Gastroesophageal sphincter (tissue), 4 donors: ENCODE measurements around the gene FXYD7. TPM values are rescaled to one million over a fixed set of nuclear protein-coding genes. Genes with fewer than 3 reads are reported as not detected.

ENCODE experiments used
- ATAC-seq: fragments of 150-250 bp; one replicate; pipeline ENCODE4 v1.9.1; 2016; ENCODE audit warnings: mild to moderate bottlenecking, moderate library complexity
- H3K27ac ChIP-seq, 4 donors: fragments of 200-600 bp; sonication (generic) in 3 of 4; 1 replicate in 3 of 4; 2 replicates in 1 of 4; pipeline ENCODE4 v1.5.1; 2016 to 2019
- H3K27me3 ChIP-seq: fragments of 200-600 bp; sonication (generic); one replicate; pipeline ENCODE4 v1.5.1; 2019
- H3K36me3 ChIP-seq, 2 donors: fragments of 200-600 bp; sonication (generic); one replicate each; pipeline ENCODE4 v1.5.1; 2019; ENCODE audit warnings: control low read depth in 1 of 2
- H3K4me1 ChIP-seq, 3 donors: fragments of 200-600 bp; sonication (generic); 1 replicate in 2 of 3; 2 replicates in 1 of 3; pipeline ENCODE4 v1.5.1; 2016 to 2019; ENCODE audit warnings: control low read depth in 2 of 3
- H3K4me3 ChIP-seq, 2 donors: fragments of 200-600 bp; sonication (generic); one replicate each; pipeline ENCODE4 v1.5.1; 2019; ENCODE audit warnings: mild to moderate bottlenecking in 1 of 2, moderate library complexity in 1 of 2
- H3K9me3 ChIP-seq, 3 donors: fragments of 200-600 bp; sonication (generic); one replicate each; pipeline ENCODE4 v1.5.1; 2017 to 2019; ENCODE audit warnings: control low read depth in 2 of 3
- EP300 ChIP-seq: sonication (generic); formaldehyde crosslinking; IDR thresholded peaks from one replicate; pipeline ENCODE4 v1.6.1; 2017; ENCODE audit warnings: antibody characterized with exemption, mild to moderate bottlenecking
- POLR2A ChIP-seq, 2 donors: fragments of 450-650 bp; IDR thresholded peaks; one replicate each; pipeline ENCODE4 v1.6.1; 2017; ENCODE audit warnings: antibody characterized with exemption in 2 of 2, mild to moderate bottlenecking in 2 of 2, moderate library complexity in 1 of 2
- POLR2AphosphoS5 ChIP-seq: sonication (generic); formaldehyde crosslinking; IDR thresholded peaks from one replicate; pipeline ENCODE4 v1.6.1; 2017; ENCODE audit warnings: antibody characterized with exemption
- whole genome bisulfite sequencing, 2 donors: methylation state at CpG; one replicate each; pipeline ENCODE4 v1.1.5; 2018; ENCODE audit warnings: low coverage in 1 of 2; 5-methylcytosine and 5-hydroxymethylcytosine counted together
- small RNA-seq, 4 donors: library from RNA; depleted of rRNA; stranded (forward); fragments of <200 nt; gene quantifications; one replicate each; pipeline ENCODE3, GENCODE V24; 2016
- total RNA-seq, 4 donors: library from RNA; depleted of rRNA; stranded (reverse); fragments of >200 nt; gene quantifications; one replicate each; pipeline ENCODE4 v1.1.0, GENCODE V29; 2016
- TF ChIP-seq, protein P1 (sequence below), 4 experiments: fragments of 200-600 bp in 2 of 4; fragments of 450-650 bp in 2 of 4; sonication (generic) in 1 of 4; IDR thresholded peaks; one replicate each; pipeline ENCODE4 v1.5.1; 2017 to 2019; ENCODE audit warnings: antibody characterized with exemption in 4 of 4, mild to moderate bottlenecking in 2 of 4, moderate library complexity in 2 of 4

FXYD7 gene
- total RNA-seq, 4 donors from 2014 or later = not detected

DNA sequence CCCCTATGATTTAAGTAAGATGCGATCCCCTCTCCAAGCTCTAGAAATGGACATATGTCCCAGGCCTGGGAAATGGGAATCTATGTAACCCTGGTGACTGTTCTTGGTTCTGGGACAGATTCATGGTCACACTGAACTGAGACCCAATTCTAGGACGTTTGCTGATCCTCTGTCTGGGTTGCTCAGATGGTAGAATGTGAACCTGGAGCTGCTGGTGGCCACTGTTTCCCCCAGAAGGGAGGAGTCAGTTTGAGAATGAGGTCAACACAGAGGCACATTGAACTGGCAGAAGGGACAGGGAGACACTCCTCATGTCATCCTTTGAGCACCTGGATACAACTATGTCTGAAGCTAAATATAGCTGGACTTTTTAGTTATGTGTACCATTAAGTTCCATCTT is 56.4 kb downstream of the FXYD7 start:
- no peaks in the 10 kb centered on the region for H3K4me1 ChIP-seq
- TF ChIP-seq, protein P1, sequence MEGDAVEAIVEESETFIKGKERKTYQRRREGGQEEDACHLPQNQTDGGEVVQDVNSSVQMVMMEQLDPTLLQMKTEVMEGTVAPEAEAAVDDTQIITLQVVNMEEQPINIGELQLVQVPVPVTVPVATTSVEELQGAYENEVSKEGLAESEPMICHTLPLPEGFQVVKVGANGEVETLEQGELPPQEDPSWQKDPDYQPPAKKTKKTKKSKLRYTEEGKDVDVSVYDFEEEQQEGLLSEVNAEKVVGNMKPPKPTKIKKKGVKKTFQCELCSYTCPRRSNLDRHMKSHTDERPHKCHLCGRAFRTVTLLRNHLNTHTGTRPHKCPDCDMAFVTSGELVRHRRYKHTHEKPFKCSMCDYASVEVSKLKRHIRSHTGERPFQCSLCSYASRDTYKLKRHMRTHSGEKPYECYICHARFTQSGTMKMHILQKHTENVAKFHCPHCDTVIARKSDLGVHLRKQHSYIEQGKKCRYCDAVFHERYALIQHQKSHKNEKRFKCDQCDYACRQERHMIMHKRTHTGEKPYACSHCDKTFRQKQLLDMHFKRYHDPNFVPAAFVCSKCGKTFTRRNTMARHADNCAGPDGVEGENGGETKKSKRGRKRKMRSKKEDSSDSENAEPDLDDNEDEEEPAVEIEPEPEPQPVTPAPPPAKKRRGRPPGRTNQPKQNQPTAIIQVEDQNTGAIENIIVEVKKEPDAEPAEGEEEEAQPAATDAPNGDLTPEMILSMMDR (IDR thresholded peaks at IDR 0.05) = no peak
- TF ChIP-seq POLR2A (IDR thresholded peaks at IDR 0.05) = no peak
- TF ChIP-seq POLR2AphosphoS5 = no peak
- TF ChIP-seq EP300 = no peak
- no peak overlapping the region for H3K4me3 ChIP-seq
- peaks cover 39% of the 10 kb centered on the region for H3K27me3 ChIP-seq
- H3K36me3 ChIP-seq = no peaks in the 10 kb centered on the region
- ATAC-seq = no peak
- WGBS, 2 donors = 60 to 71% methylated on average over 1 to 2 of the region's 2 CpGs
- H3K27ac ChIP-seq = no peak overlapping the region
- no peaks in the 10 kb centered on the region for H3K9me3 ChIP-seq

DNA sequence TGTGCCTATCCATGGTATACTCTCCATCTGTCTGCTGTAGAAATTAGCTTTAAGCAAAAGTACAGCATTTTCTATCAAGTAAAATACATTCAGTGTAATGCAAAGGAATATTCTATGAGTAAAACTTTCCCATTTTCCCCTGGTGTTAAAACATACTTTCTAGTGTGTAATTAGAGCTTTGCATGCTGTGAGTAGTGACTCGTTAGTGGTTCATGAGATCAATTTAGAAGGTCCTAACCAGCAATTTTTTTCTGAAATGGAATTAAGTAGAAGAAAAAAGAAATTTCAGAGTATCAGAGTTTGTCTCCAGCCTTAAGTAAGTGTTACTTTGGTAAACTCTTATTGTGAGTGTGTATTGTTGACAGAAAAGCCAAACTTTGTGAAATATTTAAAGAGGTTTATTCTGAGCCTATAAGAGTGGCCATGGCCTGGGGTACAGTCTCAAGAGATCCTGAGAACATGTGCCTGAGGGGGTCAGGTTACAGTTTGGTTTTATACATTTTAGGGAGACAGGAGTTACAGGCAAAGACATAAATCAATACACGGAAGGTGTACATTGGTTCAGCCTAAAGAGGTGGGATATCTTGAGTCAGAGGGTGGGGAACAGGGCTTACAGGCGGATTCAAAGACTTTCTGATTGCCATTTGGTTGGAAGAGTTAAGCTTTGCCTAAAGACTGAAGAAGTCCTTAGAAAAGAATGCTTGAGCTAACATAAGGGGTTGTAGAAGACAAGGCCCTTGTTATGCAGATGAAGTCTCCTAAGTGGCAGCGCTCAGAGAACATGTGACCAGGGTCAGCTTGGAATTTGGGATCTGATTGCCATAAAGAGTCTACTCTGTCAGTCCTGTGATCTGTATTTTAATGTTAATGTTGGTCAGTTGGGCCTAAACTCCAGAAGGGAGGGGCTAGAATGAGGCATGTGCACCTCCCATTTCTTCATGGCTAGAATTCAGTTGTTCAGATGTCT is 60.0 kb downstream of the FXYD7 start:
- Histone ChIP-seq H3K9me3 (no peaks in the 10 kb centered on the region), H3K27ac (no peak overlapping the region), H3K4me3 (no peak overlapping the region), H3K4me1 (no peaks in the 10 kb centered on the region), H3K36me3 (no peaks in the 10 kb centered on the region), H3K27me3 (peaks cover 29% of the 10 kb centered on the region)
- TF ChIP-seq POLR2AphosphoS5 = no peak
- TF ChIP-seq EP300 = no peak
- TF ChIP-seq, protein P1 (IDR thresholded peaks at IDR 0.05) = no peak
- no peak for TF ChIP-seq POLR2A (IDR thresholded peaks at IDR 0.05)
- ATAC-seq = no peak
- WGBS, 2 donors = 58 to 74% methylated on average over 3 to 4 of the region's 4 CpGs

Small RNA genes within 50 kb of the gene (small RNA-seq; reads per million reads assigned to genes)
- gene AC020907.2 = 0 reads per million in 4 donors

Other genes starting within 250 kb of the FXYD7 start
- gene ZNF30, start 216.4 kb upstream of the FXYD7 start, total RNA-seq = 1 to 10 TPM in 3 of 4 donors, under 1 TPM in 1; 0.94 to 2.8 (median 2.4) TPM
- gene ZNF792, start 179.0 kb upstream of the FXYD7 start, total RNA-seq = 10 to 100 TPM in 1 of 4 donors, 1 to 10 TPM in 3; 6.5 to 10.2 (median 7.3) TPM
- gene GRAMD1A, start 142.9 kb upstream of the FXYD7 start, total RNA-seq = 10 to 100 TPM; 22.0 to 40.0 (median 35.9) TPM
- 10 to 100 TPM in 2 of 4 donors, 1 to 10 TPM in 2; 5.3 to 13.2 (median 9.5) TPM for gene SCN1B, start 112.8 kb upstream of the FXYD7 start, total RNA-seq
- 1 to 10 TPM in 1 of 4 donors, under 1 TPM in 2, not detected in 1; 0.17 to 1.2 (median 0.27) TPM for gene HPN, start 101.5 kb upstream of the FXYD7 start, total RNA-seq
- gene FXYD3, start 27.4 kb upstream of the FXYD7 start, total RNA-seq = 10 to 100 TPM in 1 of 4 donors, 1 to 10 TPM in 3; 1.2 to 38.8 (median 4.2) TPM
- 10 to 100 TPM; 24.8 to 47.9 (median 36.2) TPM for gene LGI4, start 8.2 kb upstream of the FXYD7 start, total RNA-seq
- 100 to 1,000 TPM in 1 of 4 donors, 10 to 100 TPM in 3; 42.8 to 140 (median 52.7) TPM for gene FXYD1, start 4.4 kb upstream of the FXYD7 start, total RNA-seq
- gene FXYD5, start 11.5 kb downstream of the FXYD7 start, total RNA-seq = 10 to 100 TPM; 18.8 to 42.5 (median 33.0) TPM
- gene FAM187B, start 85.5 kb downstream of the FXYD7 start, total RNA-seq = not detected
- 1 to 10 TPM; 3.3 to 6.6 (median 5.2) TPM for gene LSR, start 105.7 kb downstream of the FXYD7 start, total RNA-seq
- gene USF2, start 125.7 kb downstream of the FXYD7 start, total RNA-seq = 100 to 1,000 TPM in 1 of 4 donors, 10 to 100 TPM in 3; 75.1 to 137 (median 93.0) TPM
- not detected for gene HAMP, start 139.3 kb downstream of the FXYD7 start, total RNA-seq
- gene MAG, start 148.9 kb downstream of the FXYD7 start, total RNA-seq = under 1 TPM in 1 of 4 donors, not detected in 3; 0.40 TPM
- 1 to 10 TPM; 2.7 to 5.6 (median 4.9) TPM for gene CD22, start 185.9 kb downstream of the FXYD7 start, total RNA-seq
- gene FFAR1, start 204.6 kb downstream of the FXYD7 start, total RNA-seq = not detected
- under 1 TPM in 1 of 4 donors, not detected in 3; 0.13 TPM for gene FFAR3, start 215.2 kb downstream of the FXYD7 start, total RNA-seq
- gene GPR42, start 227.8 kb downstream of the FXYD7 start, total RNA-seq = not detected